Activated naive CD4-positive, alpha-beta T cell treated with anti-CD3 and anti-CD28 coated beads, Interleukin-2, amount 50 U/mL, for 16 hours (primary cell): Measurements from ENCODE around the gene SYNPO.

ENCODE experiments used
- DNase-seq: peaks from one replicate; pipeline ENCODE4 v3.0.0-alpha.2; 2020

Gene SYNPO

GRCh38 chr5:150659360-150660107 lies 19.1 kb downstream of the SYNPO start:
- DNase-seq, result no peak

- DNase-seq, result no peak
These were observed 19.8 kb downstream of the SYNPO start for GRCh38 chr5:150660108-150660831.

GRCh38 chr5:150661086-150661485 lies 20.6 kb downstream of the SYNPO start, which contains the start of gene MYOZ3:
TSS of gene MYOZ3 (plus strand) at chr5:150661251. CDS start at chr5:150662942, 1,691 bp downstream.
- no peak for DNase-seq

GRCh38 chr5:150661821-150662596 lies 21.5 kb downstream of the SYNPO start:
- DNase-seq, result no peak

GRCh38 chr5:150662731-150663516 lies 22.5 kb downstream of the SYNPO start:
- DNase-seq, result no peak

GRCh38 chr5:150663936-150664335 lies 23.5 kb downstream of the SYNPO start:
- no peak for DNase-seq

- no peak for DNase-seq
These were observed 24.6 kb downstream of the SYNPO start for GRCh38 chr5:150665044-150665443.

- no peak for DNase-seq
These were observed 30.0 kb downstream of the SYNPO start for GRCh38 chr5:150670275-150670947.

- DNase-seq, result no peak
These were observed 30.5 kb downstream of the SYNPO start for GRCh38 chr5:150670948-150671310.

GRCh38 chr5:150671509-150672236 lies 31.2 kb downstream of the SYNPO start:
- DNase-seq, result peak; percentile 25

- DNase-seq, result peak; percentile 31
These were observed 31.9 kb downstream of the SYNPO start for GRCh38 chr5:150672237-150672883.

GRCh38 chr5:150672884-150673275 lies 32.4 kb downstream of the SYNPO start:
- no peak for DNase-seq

- DNase-seq, result no peak
These were observed 33.9 kb downstream of the SYNPO start for GRCh38 chr5:150674341-150674821.

GRCh38 chr5:150675069-150675468 lies 34.6 kb downstream of the SYNPO start:
- DNase-seq, result no peak

- no peak for DNase-seq
These were observed 36.1 kb downstream of the SYNPO start for GRCh38 chr5:150676578-150676977.

- DNase-seq, result no peak
These were observed 48.7 kb downstream of the SYNPO start for GRCh38 chr5:150689120-150689519.

GRCh38 chr5:150690760-150691159 lies 50.3 kb downstream of the SYNPO start:
- no peak for DNase-seq

- DNase-seq, result no peak
These were observed 51.8 kb downstream of the SYNPO start for GRCh38 chr5:150692276-150692675.

- DNase-seq, result no peak
These were observed 54.2 kb downstream of the SYNPO start for GRCh38 chr5:150694612-150695011.

- no peak for DNase-seq
These were observed 59.8 kb downstream of the SYNPO start for GRCh38 chr5:150700246-150700593.
